ENCODE measurements around the gene MAZ.

The MAZ gene

DNA sequence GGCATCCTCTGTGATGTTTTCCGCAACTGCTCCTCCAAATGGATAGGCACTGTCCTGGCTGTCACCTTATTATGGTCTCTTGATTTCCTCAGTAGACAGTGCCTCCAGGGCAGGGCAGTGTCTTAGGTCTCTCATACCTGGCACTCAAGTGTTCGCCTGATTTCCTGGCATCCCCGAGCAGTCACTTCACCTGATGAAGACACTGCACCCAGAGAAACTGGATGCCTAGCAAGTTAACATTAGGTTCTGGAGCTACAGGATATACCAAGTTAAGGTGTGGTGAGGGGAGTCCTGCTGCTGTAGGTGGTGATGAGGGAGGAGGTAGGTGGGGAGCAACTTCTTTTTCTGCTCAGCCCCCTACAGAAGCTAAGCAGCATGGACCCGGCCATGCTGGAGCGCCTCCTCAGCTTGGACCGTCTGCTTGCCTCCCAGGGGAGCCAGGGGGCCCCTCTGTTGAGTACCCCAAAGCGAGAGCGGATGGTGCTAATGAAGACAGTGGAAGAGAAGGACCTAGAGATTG, 3.9 kb upstream of the MAZ start:
- no peak for TF ChIP-seq CTCF (IDR thresholded peaks at IDR 0.05)
- no peak for TF ChIP-seq ZFX (IDR thresholded peaks at IDR 0.05; ENCODE audit: borderline replicate concordance)
- H3K27ac ChIP-seq: peak overlapping the region; percentile 100

GRCh38 chr16:29804020-29804419, 2.3 kb upstream of the MAZ start:
- H3K27ac ChIP-seq: peak overlapping the region; percentile 100
- TF ChIP-seq CTCF (IDR thresholded peaks at IDR 0.05) (no peak), ZFX (IDR thresholded peaks at IDR 0.05; ENCODE audit: borderline replicate concordance) (no peak)

- H3K27ac ChIP-seq: peak overlapping the region; percentile 100
- TF ChIP-seq CTCF (IDR thresholded peaks at IDR 0.05) (no peak), ZFX (IDR thresholded peaks at IDR 0.05; ENCODE audit: borderline replicate concordance) (no peak)
Observed at GRCh38 chr16:29804455-29805231, 1.7 kb upstream of the MAZ start.

DNA sequence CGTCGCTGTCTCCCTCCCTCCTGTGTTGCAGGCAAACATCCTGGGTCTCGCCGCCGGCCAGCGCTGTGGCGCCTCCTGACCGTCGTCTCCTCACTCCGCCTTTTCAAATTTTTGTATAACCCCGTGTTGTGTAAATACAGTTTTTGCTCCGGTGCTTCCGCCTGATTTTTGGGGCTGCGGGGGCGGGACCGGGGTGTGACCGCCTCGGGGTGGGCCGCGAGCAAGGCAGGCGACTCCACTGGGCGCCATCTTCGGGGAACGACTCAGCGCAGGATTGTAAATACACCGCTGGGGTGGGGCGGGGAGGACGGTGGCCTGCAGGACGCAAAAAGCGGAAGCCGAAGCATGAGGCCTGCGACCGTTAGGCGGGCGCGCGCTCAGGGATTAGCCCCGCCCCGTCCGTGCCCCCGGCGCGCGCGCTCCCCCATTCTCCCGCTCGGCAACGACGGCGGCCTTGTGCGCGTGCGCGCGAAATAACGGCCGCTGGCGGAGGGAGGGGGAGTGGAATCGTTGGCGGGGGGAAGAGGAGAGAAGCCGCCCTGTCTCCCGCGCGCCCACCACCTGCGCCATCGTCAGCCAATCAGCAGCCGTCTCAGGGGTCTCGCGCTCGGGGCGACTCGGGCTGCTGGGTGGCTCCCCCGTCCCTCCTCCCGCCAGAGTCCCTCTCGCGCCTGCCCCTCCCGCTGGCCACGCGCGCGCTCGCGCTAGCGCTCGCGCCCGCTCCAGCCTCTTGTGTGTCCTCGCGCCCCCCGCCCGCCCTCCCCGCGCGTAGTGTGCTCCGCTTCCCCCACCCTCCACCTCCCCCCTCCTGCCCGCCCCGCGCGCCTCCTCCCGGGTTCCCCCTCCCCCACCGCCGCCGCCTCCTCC, 864 bp upstream of the MAZ start:
- peak overlapping the region; percentile 100 for H3K27ac ChIP-seq
- TF ChIP-seq ZFX (IDR thresholded peaks at IDR 0.05; ENCODE audit: borderline replicate concordance): no peak

- peak overlapping the region; percentile 100 for H3K27ac ChIP-seq
- TF ChIP-seq ZFX (IDR thresholded peaks at IDR 0.05; ENCODE audit: borderline replicate concordance) (no peak), CTCF (IDR thresholded peaks at IDR 0.05) (no peak)
Observed at GRCh38 chr16:29806641-29807425, 504 bp downstream of the MAZ start.

DNA sequence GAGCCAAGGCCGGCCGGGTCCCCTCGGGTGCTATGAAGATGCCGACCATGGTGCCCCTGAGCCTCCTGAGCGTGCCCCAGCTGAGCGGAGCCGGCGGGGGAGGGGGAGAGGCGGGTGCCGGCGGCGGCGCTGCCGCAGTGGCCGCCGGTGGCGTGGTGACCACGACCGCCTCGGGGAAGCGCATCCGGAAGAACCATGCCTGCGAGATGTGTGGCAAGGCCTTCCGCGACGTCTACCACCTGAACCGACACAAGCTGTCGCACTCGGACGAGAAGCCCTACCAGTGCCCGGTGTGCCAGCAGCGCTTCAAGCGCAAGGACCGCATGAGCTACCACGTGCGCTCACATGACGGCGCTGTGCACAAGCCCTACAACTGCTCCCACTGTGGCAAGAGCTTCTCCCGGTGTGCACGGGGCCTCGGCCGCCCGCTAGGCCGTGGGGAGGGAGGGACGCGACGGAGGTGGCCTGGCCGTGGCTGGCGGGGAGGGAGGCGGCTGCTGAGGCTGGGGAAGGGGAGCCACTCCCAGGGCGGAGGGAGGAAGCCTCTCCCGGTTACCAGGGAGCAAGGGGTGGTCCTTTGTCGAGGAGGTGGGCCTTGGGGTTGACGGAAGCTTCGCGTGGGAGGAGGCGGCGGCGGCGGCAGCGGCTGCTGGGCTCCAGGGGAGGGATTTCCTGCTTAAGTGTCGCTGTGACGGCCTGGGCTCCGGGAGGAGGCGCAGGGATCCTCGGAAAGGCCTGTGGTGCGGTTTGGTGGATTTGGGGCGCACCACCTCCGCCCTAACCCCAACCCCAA, 1.3 kb downstream of the MAZ start:
- H3K27ac ChIP-seq: peak overlapping the region; percentile 100
- TF ChIP-seq CTCF (IDR thresholded peaks at IDR 0.05) (peak; percentile 65), ZFX (IDR thresholded peaks at IDR 0.05; ENCODE audit: borderline replicate concordance) (no peak)

All from 22Rv1 (cell line).